ENCODE data around the gene OR10G7.
"Not testable (repeated sequence)": the region's sequence is repeated elsewhere in the genome, so short reads cannot be mapped to it uniquely, and the experiment has no call there.

OR10G7 gene

DNA sequence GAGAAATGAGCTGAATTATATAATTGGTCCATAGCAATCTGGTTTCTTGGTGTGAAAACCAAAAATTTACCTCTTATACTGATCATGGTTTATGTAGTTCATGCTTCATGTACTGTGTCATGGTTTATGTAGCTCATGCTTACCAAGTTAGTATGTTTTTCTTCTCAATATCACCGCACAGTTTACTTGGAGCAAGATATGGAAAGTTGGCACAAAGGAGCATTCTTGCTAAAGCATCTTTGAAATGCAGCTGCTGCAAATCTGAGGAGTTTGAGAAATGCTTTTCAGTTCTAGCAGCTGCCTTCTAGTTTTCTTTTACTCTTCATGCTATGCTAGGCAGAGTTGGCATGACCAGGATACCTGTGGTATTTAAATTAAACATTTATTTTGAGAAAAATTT is 4.5 kb downstream of the OR10G7 start:
- FAIRE-seq = no peak

GRCh38 chr11:124026498-124026897 is 14.6 kb downstream of the OR10G7 start, which contains the start of gene OR10G8:
OR10G8 (plus strand) TSS chr11:124026798; CDS start chr11:124029623, 2,825 bp downstream.
- no peak for FAIRE-seq

- FAIRE-seq = not testable (repeated sequence)
Measured at GRCh38 chr11:124015837-124016236, 25.3 kb downstream of the OR10G7 start.

- no peak for FAIRE-seq
Measured at GRCh38 chr11:124012697-124013096, 28.4 kb downstream of the OR10G7 start, which contains the start of gene OR10G4. OR10G4 (plus strand) TSS chr11:124012997; CDS start chr11:124015575, 2,578 bp downstream.

- FAIRE-seq = no peak
Measured at GRCh38 chr11:123995119-123995518, 46.0 kb downstream of the OR10G7 start, which contains the start of gene OR10G6. OR10G6 (minus strand) TSS chr11:123995161; CDS start chr11:123995161, 0 bp downstream.
